HG03066 (cell line): ENCODE measurements around the gene ANGPTL4.
"Not testable (repeated sequence)": the region's sequence is repeated elsewhere in the genome, so short reads cannot be mapped to it uniquely, and the experiment has no call there.

Source experiments
- ATAC-seq: cut with Tn5 transposase; IDR thresholded peaks from one replicate; pipeline ENCODE4 v1.9.1; 2021; ENCODE audit warnings: low read depth; ENCODE audit not compliant: unreplicated experiment

ANGPTL4 gene

GRCh38 chr19:8404391-8405151, 40.6 kb downstream of the ANGPTL4 start:
- no peak for ATAC-seq

GRCh38 chr19:8410718-8411117, 46.8 kb downstream of the ANGPTL4 start:
- not testable (repeated sequence) for ATAC-seq

- peak; percentile 96 for ATAC-seq
Measured at GRCh38 chr19:8412783-8413628, 49.1 kb downstream of the ANGPTL4 start, which contains the start of gene MARCHF2. Gene MARCHF2 (plus strand): TSS chr19:8413305. CDS start chr19:8421841, 8,536 bp downstream.

DNA sequence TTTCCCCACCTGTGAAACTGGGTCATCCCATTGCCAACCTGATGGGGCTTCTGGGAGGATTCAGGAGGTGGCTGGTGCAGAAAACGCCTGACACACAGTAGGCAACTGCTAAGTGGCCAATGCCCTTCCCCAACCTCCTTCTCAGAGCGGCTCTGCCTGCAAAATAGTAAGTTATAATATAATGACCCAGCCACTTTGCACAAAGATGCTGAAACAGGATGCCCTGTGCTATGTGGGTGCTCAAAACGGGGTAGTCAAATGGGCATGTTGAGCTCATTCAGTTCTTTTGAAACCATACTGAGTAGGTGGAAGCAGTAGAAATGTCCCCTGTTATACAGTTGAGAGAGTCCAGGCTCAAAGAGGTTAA, 49.7 kb downstream of the ANGPTL4 start:
- ATAC-seq, result no peak

GRCh38 chr19:8416796-8417195, 52.8 kb downstream of the ANGPTL4 start:
- no peak for ATAC-seq

DNA sequence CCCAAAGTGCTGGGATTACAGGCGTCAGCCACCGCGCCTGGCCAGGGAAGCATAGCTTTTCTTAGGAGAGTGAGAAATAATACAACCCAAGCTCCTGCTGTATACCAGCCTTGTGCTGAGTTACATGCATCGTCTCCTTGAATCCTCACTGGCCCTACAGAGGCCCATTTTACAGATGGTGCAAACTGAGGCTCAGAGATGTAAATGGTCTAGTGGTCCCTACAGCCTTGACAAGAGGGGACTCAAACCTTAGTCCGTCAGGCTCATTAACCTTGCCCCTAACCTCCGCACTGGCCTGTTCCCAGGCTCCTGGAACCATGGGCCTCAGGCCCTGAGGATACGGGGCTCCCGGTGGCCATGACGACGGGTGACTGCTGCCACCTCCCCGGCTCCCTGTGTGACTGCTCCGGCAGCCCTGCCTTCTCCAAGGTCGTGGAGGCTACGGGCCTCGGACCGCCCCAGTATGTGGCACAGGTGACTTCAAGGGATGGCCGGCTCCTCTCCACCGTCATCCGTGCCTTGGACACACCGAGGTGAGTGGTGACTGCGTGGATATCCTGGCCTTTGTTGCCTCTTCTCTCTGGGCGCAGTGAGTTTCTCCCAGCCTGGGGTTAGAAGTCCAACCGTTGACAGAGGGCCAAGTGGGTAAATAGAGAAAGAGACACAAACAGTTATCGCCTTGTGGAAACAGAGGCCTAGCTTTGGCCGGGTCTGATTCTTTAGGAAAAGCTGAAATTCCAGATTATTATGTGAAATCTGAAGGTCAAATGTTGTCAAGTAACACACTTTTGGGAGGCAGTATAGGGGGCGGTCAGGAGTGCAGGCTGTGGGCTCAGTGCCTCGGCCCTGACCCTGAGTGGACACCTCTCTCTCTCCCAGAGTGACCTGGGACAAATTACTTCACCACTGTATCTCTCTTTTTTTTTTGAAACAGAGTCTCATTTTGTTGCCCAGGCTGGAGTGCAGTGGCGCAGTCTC, 57.8 kb downstream of the ANGPTL4 start:
- ATAC-seq, result no peak

DNA sequence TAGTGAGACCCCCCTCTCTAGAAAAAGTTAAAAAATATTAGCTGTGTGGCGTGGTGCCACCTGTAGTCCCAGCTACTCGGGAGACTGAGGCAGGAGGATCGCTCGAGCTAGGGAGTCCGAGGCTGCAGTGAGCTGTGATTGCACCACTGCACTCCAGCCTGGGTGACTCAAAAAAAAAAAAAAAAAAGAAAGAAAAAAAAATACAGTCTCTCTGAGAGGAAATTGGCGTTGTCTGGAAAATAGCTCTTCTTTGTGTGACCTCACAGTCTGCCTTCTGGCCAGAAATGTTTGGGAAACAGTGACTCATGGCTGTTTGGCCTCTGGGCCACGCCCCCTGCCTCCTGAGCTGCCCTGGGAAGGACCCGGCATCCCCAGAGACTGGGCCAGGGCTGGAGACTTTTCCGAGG, 59.9 kb downstream of the ANGPTL4 start:
- no peak for ATAC-seq
